GM21381 (cell line): ENCODE measurements around the gene THSD4.

Source experiments
- ATAC-seq: cut with Tn5 transposase; IDR thresholded peaks from one replicate; pipeline ENCODE4 v1.9.1; 2021; ENCODE audit warnings: mild to moderate bottlenecking, moderate library complexity; ENCODE audit not compliant: unreplicated experiment

THSD4 gene

GRCh38 chr15:71756599-71757352, 641.5 kb downstream of the THSD4 start:
- no peak for ATAC-seq

- no peak for ATAC-seq
These were observed 642.7 kb downstream of the THSD4 start for GRCh38 chr15:71757741-71758530.

DNA sequence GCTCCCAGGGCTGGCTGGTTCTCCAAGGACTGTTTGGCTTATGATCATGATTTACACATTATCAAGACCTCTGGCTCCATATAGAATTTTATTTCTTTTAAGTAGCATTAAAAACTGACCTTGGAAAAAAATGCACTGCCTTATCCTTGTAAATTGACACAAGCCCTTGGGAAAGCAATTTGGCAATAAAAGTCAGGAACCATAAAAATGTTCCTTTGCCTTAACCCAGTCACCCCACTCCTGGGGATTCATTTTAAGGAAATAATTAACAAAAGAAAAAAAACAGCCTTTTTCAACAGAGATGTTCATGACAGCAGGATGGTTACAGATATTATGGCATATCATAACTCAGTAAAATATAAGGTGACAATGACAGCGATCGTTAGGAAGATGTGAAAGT, 643.4 kb downstream of the THSD4 start:
- no peak for ATAC-seq

DNA sequence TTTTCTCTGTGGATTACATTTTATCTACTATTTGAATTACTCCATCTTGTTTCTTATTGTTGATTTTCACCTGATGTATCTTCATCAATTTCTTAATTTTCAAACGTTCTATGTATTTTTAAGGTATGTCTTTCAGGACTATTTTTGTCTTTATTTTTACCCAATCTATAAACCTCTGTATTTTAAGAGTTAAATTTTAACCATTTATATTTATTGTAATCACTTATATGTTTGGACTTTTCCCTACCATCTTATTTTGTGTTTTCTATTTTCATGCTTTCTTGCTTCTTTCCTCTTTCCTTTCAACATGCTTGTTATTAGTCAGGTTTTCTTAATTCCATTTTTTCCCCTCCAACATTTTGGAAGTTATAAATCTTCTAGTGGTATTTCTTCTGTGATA, 645.6 kb downstream of the THSD4 start:
- no peak for ATAC-seq

- no peak for ATAC-seq
These were observed 646.4 kb downstream of the THSD4 start for GRCh38 chr15:71761649-71762048.

- no peak for ATAC-seq
These were observed 652.9 kb downstream of the THSD4 start for GRCh38 chr15:71768184-71768583.

- no peak for ATAC-seq
These were observed 658.1 kb downstream of the THSD4 start for GRCh38 chr15:71773206-71773859.

GRCh38 chr15:71775856-71776255, 660.6 kb downstream of the THSD4 start:
- no peak for ATAC-seq

DNA sequence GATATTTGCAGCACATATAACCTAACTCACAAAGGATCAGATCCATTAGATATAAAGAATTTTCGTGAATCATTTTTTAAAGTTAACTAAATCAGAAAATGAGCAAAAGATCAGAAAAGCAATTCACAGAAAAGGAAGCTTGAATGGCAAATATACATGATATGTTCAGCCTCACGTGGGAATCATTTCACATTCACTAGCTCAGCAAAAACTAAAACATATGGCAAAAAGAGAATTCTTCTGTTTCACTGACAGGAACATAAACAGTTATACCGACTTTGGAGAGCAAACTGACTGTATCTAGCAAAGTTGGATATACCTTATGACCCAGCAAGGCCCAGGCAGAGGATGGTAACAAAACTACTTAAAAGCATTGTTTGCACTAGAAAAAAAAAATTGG, 661.0 kb downstream of the THSD4 start:
- ATAC-seq, result no peak

GRCh38 chr15:71777216-71777943, 662.1 kb downstream of the THSD4 start:
- ATAC-seq, result no peak

GRCh38 chr15:71779073-71779797, 664.0 kb downstream of the THSD4 start:
- ATAC-seq, result no peak

- ATAC-seq, result no peak
These were observed 665.1 kb downstream of the THSD4 start for GRCh38 chr15:71780115-71780976.

GRCh38 chr15:71781179-71781964, 666.1 kb downstream of the THSD4 start:
- no peak for ATAC-seq

- no peak for ATAC-seq
These were observed 666.6 kb downstream of the THSD4 start for GRCh38 chr15:71781965-71782265.

GRCh38 chr15:71782422-71783165, 667.3 kb downstream of the THSD4 start:
- ATAC-seq, result no peak

DNA sequence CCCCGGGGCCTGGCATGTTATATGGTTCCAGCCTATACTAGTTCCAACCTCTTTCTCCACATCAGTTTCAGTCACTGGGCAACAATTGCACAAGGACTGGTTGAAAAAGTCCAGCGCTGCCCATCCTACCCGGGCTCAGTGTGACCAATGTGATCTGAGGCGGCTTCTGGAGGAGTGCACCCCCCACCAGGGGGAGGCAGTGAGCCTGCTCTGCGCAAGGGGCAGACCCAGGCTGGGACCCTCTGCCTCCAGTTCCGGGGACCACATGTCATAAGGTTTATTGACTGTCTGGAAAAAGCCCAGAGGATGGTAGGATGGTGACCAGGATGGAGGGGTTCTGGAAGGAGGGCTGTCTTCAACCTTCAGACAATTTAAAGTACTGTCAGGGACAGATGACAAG, 669.4 kb downstream of the THSD4 start:
- no peak for ATAC-seq

GRCh38 chr15:71785996-71786395, 670.7 kb downstream of the THSD4 start:
- ATAC-seq, result no peak

- ATAC-seq, result no peak
These were observed 671.4 kb downstream of the THSD4 start for GRCh38 chr15:71786673-71787072.
